H9 (cell line): ENCODE data around the gene ERCC5. TPM values are rescaled to one million over a fixed set of nuclear protein-coding genes. Genes with fewer than 3 reads are reported as not detected.

ENCODE experiments used
- DNase-seq: peaks from one replicate; pipeline ENCODE4 v3.0.0-alpha.2; 2017
- H2AFZ ChIP-seq: one replicate; pipeline ENCODE4 v1.6.1; 2013; ENCODE audit warnings: mild to moderate bottlenecking, low read length, control low read depth, moderate library complexity
- H2AK5ac ChIP-seq: 2 replicates; pipeline ENCODE4 v1.6.1; 2013; ENCODE audit warnings: low read length, control low read depth, mixed read lengths; ENCODE audit not compliant: insufficient read length
- H2BK120ac ChIP-seq: one replicate; pipeline ENCODE4 v1.6.1; 2013; ENCODE audit warnings: low read depth, mild to moderate bottlenecking, low read length, control low read depth, inconsistent platforms; ENCODE audit not compliant: poor library complexity, severe bottlenecking
- H2BK12ac ChIP-seq: 2 replicates; pipeline ENCODE4 v1.6.1; 2013; ENCODE audit warnings: low read length, control low read depth, mixed read lengths, low read depth; ENCODE audit not compliant: insufficient read length
- H2BK15ac ChIP-seq: 2 replicates; pipeline ENCODE4 v1.6.1; 2013; ENCODE audit warnings: low read depth, low read length, control low read depth
- H2BK20ac ChIP-seq: one replicate; pipeline ENCODE4 v1.6.1; 2013; ENCODE audit warnings: low read depth, mild to moderate bottlenecking, low read length, control low read depth, inconsistent platforms; ENCODE audit not compliant: poor library complexity, severe bottlenecking
- H2BK5ac ChIP-seq: 2 replicates; pipeline ENCODE4 v1.6.1; 2013; ENCODE audit warnings: low read length, control low read depth, mixed read lengths; ENCODE audit not compliant: insufficient read length
- H3K14ac ChIP-seq: 2 replicates; pipeline ENCODE4 v1.6.1; 2013; ENCODE audit warnings: low read length, control low read depth; ENCODE audit not compliant: insufficient read depth
- H3K18ac ChIP-seq: 2 replicates; pipeline ENCODE4 v1.6.1; 2013; ENCODE audit warnings: low read depth, mild to moderate bottlenecking, mixed read lengths, low read length, control low read depth; ENCODE audit not compliant: insufficient read length
- H3K23ac ChIP-seq: 2 replicates; pipeline ENCODE4 v1.6.1; 2013; ENCODE audit warnings: low read length, control low read depth, mixed read lengths, low read depth; ENCODE audit not compliant: insufficient read length
- H3K23me2 ChIP-seq: 2 replicates; pipeline ENCODE4 v1.6.1; 2013; ENCODE audit warnings: low read depth, mild to moderate bottlenecking, mixed read lengths, low read length, control low read depth; ENCODE audit not compliant: insufficient read length, poor library complexity, severe bottlenecking
- H3K27ac ChIP-seq: 2 replicates; pipeline ENCODE4 v1.5.1; 2013; ENCODE audit warnings: low read length, control low read depth, mixed read lengths, low read depth; ENCODE audit not compliant: insufficient read length
- H3K27me3 ChIP-seq: 2 replicates; pipeline ENCODE4 v1.6.1; 2013; ENCODE audit warnings: low read length, control low read depth, inconsistent platforms; ENCODE audit not compliant: insufficient read depth
- H3K4ac ChIP-seq: 2 replicates; pipeline ENCODE4 v1.6.1; 2013; ENCODE audit warnings: low read depth, mild to moderate bottlenecking, control low read depth, inconsistent platforms, low read length, moderate library complexity
- H3K4me1 ChIP-seq: 2 replicates; pipeline ENCODE4 v1.6.1; 2013; ENCODE audit warnings: low read length, control low read depth, inconsistent platforms; ENCODE audit not compliant: insufficient read depth
- H3K4me2 ChIP-seq: 2 replicates; pipeline ENCODE4 v1.6.1; 2013; ENCODE audit warnings: low read length, control low read depth, mixed read lengths; ENCODE audit not compliant: insufficient read length, insufficient read depth
- H3K56ac ChIP-seq: 2 replicates; pipeline ENCODE4 v1.6.1; 2013; ENCODE audit warnings: low read depth, mild to moderate bottlenecking, mixed read lengths, low read length, control low read depth; ENCODE audit not compliant: insufficient read length
- H3K79me1 ChIP-seq: 2 replicates; pipeline ENCODE4 v1.6.1; 2013; ENCODE audit warnings: low read depth, mild to moderate bottlenecking, moderate library complexity, low read length, control low read depth, inconsistent platforms; ENCODE audit not compliant: insufficient read depth, poor library complexity, severe bottlenecking
- H3K79me2 ChIP-seq: 2 replicates; pipeline ENCODE4 v1.6.1; 2013; ENCODE audit warnings: low read length, control low read depth, inconsistent platforms; ENCODE audit not compliant: insufficient read depth
- H3K9ac ChIP-seq: 2 replicates; pipeline ENCODE4 v1.6.1; 2013; ENCODE audit warnings: low read length, control low read depth, mixed read lengths; ENCODE audit not compliant: insufficient read length; ENCODE audit errors: extremely low read depth
- H3K9me3 ChIP-seq: one replicate; pipeline ENCODE4 v1.6.1; 2013; ENCODE audit warnings: low read depth, low read length, inconsistent platforms; ENCODE audit not compliant: control insufficient read depth
- H3T11ph ChIP-seq: one replicate; pipeline ENCODE4 v1.6.1; 2013; ENCODE audit warnings: mild to moderate bottlenecking, low read length, control low read depth, inconsistent platforms
- H4K20me1 ChIP-seq: one replicate; pipeline ENCODE4 v1.6.1; 2013; ENCODE audit not compliant: control insufficient read depth, insufficient read length, insufficient read depth
- H4K5ac ChIP-seq: 2 replicates; pipeline ENCODE4 v1.6.1; 2013; ENCODE audit warnings: low read depth, mild to moderate bottlenecking, mixed read lengths, low read length, control low read depth; ENCODE audit not compliant: insufficient read length
- H4K8ac ChIP-seq: replicated peaks from 2 replicates; pipeline ENCODE4 v1.6.1; 2013; ENCODE audit warnings: low read length, control low read depth, mixed read lengths, low read depth; ENCODE audit not compliant: insufficient read length
- H4K91ac ChIP-seq: 2 replicates; pipeline ENCODE4 v1.6.1; 2013; ENCODE audit warnings: low read depth, mild to moderate bottlenecking, moderate library complexity, mixed read lengths, low read length, control low read depth; ENCODE audit not compliant: insufficient read length
- H3K27ac Mint-ChIP-seq, 3 experiments: 2 replicates in 2 of 3; 3 replicates in 1 of 3; pipeline ENCODE4 v1.8.0; 2020 to 2021; ENCODE audit warnings: mixed read lengths in 3 of 3, mild to moderate bottlenecking in 1 of 3, moderate library complexity in 1 of 3
- H3K27me3 Mint-ChIP-seq: 2 replicates; pipeline ENCODE4 v1.8.0; 2021; ENCODE audit warnings: low read depth, mild to moderate bottlenecking, moderate library complexity, mixed read lengths
- H3K36me3 Mint-ChIP-seq, 3 experiments: 2 replicates in 2 of 3; 3 replicates in 1 of 3; pipeline ENCODE4 v1.8.0; 2020 to 2021; ENCODE audit warnings: low read depth in 3 of 3, mixed read lengths in 3 of 3; ENCODE audit not compliant: insufficient read depth in 1 of 3
- H3K4me1 Mint-ChIP-seq, 2 experiments: 2 replicates each; pipeline ENCODE4 v1.8.0; 2020; ENCODE audit warnings: mixed read lengths in 2 of 2
- H3K4me3 Mint-ChIP-seq, 2 experiments: 2 replicates in 1 of 2; 3 replicates in 1 of 2; pipeline ENCODE4 v1.8.0; 2020 to 2021; ENCODE audit warnings: mild to moderate bottlenecking in 2 of 2, mixed read lengths in 2 of 2, moderate library complexity in 1 of 2
- H3K9me3 Mint-ChIP-seq, 2 experiments: 2 replicates in 1 of 2; 3 replicates in 1 of 2; pipeline ENCODE4 v1.8.0; 2020; ENCODE audit warnings: mild to moderate bottlenecking in 2 of 2, mixed read lengths in 2 of 2, moderate library complexity in 1 of 2
- CTCF ChIP-seq: fragments of 200-600 bp; sonication (generic); conservative IDR thresholded peaks from 3 replicates; pipeline ENCODE4 v1.8.0; 2021; ENCODE audit warnings: antibody characterized with exemption, mild to moderate bottlenecking
- WGBS: extraction: QIAGEN DNeasy Blood & Tissue Kit; methylation state at CpG from one replicate; pipeline ENCODE4 v1.1.7; 2013; ENCODE audit warnings: missing lambda C conversion rate, low lambda C conversion rate, mixed read lengths; ENCODE audit not compliant: insufficient read length; ENCODE audit errors: extremely low coverage; 5-methylcytosine and 5-hydroxymethylcytosine counted together
- total RNA-seq: library from RNA; stranded (reverse); gene quantifications from 2 replicates; pipeline ENCODE4 v1.2.1, GENCODE V29; 2021

Gene ERCC5
- total RNA-seq, 1 experiment from 2014 or later: 26.8 TPM

- no peaks in the 10 kb centered on the region; the same call in 1 of the 2 replicates for H3K4me1 ChIP-seq
- Mint-ChIP-seq H3K4me3 (no peak overlapping the region; a peak in 1 of 5 replicates), H3K27ac (peak overlapping the region in 2 of 3 experiments; percentile 57 to 58; a peak in 3 of 7 replicates), H3K9me3 (no peaks in the 10 kb centered on the region), H3K27me3 (no peaks in the 10 kb centered on the region), H3K36me3 (no peaks in the 10 kb centered on the region; a peak in 1 of 7 replicates), H3K4me1 (peaks cover 8 to 10% of the 10 kb centered on the region in 2 experiments)
- H3K4ac ChIP-seq: no peak overlapping the region
- H3K18ac ChIP-seq: no peak overlapping the region
- H2AFZ ChIP-seq: no peak overlapping the region
- H2BK12ac ChIP-seq: no peak overlapping the region
- no peak overlapping the region for H3K14ac ChIP-seq
- H4K91ac ChIP-seq: no peak overlapping the region
- no peak overlapping the region for H2BK15ac ChIP-seq
- H3K79me1 ChIP-seq: no peaks in the 10 kb centered on the region
- H4K8ac ChIP-seq: no peak overlapping the region
- H2AK5ac ChIP-seq: no peak overlapping the region
- H3T11ph ChIP-seq: no peak overlapping the region
- no peak overlapping the region for H2BK20ac ChIP-seq
- H2BK120ac ChIP-seq: no peak overlapping the region
- no CpG with 5 or more reads among the region's 4 CpGs for WGBS
- no peak overlapping the region for H4K5ac ChIP-seq
- no peak overlapping the region for H3K9ac ChIP-seq
- no peak overlapping the region for H2BK5ac ChIP-seq
- no peaks in the 10 kb centered on the region for H3K79me2 ChIP-seq
- no peak overlapping the region for H3K4me2 ChIP-seq
- no peaks in the 10 kb centered on the region for H4K20me1 ChIP-seq
- no peak overlapping the region for H3K27ac ChIP-seq
- no peak for TF ChIP-seq CTCF
- H3K23me2 ChIP-seq: no peaks in the 10 kb centered on the region
- no peaks in the 10 kb centered on the region for H3K9me3 ChIP-seq
- DNase-seq: peak; percentile 35
- no peaks in the 10 kb centered on the region for H3K27me3 ChIP-seq
- no peak overlapping the region for H3K23ac ChIP-seq
- no peak overlapping the region for H3K56ac ChIP-seq
Measured at GRCh38 chr13:102830646-102831045, 15.2 kb upstream of the ERCC5 start.
